ENCODE data around the gene ULK4.
"Not testable (repeated sequence)": the region's sequence is repeated elsewhere in the genome, so short reads cannot be mapped to it uniquely, and the experiment has no call there.

DNA sequence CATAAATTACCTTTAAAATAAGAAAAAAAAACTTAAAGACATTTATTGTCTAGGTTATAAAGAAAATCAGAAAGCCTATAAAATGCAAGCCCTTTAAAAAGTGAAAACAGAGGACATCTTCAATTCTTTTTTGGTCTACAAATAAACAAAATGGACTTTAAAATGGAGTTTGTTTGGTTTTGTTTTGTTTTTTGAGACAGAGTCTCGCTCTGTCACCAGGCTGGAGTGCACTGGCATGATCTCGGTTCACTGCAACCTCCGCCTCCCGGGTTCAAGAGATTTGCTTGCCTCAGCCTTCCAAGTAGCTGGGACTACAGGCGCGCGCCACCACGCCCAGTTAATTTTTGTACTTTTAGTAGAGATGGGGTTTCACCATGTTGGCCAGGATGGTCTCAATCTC, 252.7 kb downstream of the ULK4 start:
- TF ChIP-seq, protein P1, sequence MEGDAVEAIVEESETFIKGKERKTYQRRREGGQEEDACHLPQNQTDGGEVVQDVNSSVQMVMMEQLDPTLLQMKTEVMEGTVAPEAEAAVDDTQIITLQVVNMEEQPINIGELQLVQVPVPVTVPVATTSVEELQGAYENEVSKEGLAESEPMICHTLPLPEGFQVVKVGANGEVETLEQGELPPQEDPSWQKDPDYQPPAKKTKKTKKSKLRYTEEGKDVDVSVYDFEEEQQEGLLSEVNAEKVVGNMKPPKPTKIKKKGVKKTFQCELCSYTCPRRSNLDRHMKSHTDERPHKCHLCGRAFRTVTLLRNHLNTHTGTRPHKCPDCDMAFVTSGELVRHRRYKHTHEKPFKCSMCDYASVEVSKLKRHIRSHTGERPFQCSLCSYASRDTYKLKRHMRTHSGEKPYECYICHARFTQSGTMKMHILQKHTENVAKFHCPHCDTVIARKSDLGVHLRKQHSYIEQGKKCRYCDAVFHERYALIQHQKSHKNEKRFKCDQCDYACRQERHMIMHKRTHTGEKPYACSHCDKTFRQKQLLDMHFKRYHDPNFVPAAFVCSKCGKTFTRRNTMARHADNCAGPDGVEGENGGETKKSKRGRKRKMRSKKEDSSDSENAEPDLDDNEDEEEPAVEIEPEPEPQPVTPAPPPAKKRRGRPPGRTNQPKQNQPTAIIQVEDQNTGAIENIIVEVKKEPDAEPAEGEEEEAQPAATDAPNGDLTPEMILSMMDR (IDR thresholded peaks at IDR 0.05): not testable (repeated sequence)
- TF ChIP-seq, protein P2, sequence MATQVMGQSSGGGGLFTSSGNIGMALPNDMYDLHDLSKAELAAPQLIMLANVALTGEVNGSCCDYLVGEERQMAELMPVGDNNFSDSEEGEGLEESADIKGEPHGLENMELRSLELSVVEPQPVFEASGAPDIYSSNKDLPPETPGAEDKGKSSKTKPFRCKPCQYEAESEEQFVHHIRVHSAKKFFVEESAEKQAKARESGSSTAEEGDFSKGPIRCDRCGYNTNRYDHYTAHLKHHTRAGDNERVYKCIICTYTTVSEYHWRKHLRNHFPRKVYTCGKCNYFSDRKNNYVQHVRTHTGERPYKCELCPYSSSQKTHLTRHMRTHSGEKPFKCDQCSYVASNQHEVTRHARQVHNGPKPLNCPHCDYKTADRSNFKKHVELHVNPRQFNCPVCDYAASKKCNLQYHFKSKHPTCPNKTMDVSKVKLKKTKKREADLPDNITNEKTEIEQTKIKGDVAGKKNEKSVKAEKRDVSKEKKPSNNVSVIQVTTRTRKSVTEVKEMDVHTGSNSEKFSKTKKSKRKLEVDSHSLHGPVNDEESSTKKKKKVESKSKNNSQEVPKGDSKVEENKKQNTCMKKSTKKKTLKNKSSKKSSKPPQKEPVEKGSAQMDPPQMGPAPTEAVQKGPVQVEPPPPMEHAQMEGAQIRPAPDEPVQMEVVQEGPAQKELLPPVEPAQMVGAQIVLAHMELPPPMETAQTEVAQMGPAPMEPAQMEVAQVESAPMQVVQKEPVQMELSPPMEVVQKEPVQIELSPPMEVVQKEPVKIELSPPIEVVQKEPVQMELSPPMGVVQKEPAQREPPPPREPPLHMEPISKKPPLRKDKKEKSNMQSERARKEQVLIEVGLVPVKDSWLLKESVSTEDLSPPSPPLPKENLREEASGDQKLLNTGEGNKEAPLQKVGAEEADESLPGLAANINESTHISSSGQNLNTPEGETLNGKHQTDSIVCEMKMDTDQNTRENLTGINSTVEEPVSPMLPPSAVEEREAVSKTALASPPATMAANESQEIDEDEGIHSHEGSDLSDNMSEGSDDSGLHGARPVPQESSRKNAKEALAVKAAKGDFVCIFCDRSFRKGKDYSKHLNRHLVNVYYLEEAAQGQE (IDR thresholded peaks at IDR 0.05; ENCODE audit: insufficient read depth in 1 of 2, low read depth in 2 of 2, low read length in 1 of 2): not testable (repeated sequence)
